Epithelial cell of esophagus (primary cell): Measurements from ENCODE around the gene HUWE1.

ENCODE experiments used
- DNase-seq: peaks from one replicate; pipeline ENCODE4 v3.0.0; 2010; ENCODE audit warnings: low read depth
- H3K4me3 ChIP-seq: 2 replicates; pipeline ENCODE4 v1.5.1; 2011; ENCODE audit warnings: mild to moderate bottlenecking, low read length, control low read depth
- TF ChIP-seq, protein P1 (sequence below): IDR thresholded peaks from 2 replicates; pipeline ENCODE4 v1.5.1; 2011; ENCODE audit warnings: low read depth, mild to moderate bottlenecking, low read length, control low read depth, inconsistent platforms; ENCODE audit not compliant: insufficient read depth; ENCODE audit errors: missing control alignments

The HUWE1 gene

DNA sequence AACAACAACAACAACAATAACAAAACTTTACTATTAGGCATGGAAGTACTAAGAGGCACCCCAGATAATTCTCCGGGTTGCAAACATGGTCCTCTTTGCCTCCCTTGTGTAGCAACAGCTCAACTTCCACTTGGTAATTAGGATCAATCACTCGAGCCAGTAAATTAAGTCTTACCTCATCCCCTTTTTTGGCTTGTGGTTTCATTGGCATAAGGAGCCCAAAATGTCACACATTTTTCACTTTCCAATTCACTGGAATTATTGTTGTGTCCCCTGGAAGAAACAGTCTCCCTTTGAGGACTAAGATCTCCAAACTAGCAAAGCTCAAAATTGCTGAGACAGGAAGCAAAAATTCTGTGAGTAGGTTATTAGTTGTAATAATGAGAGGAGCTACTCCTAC, 203.1 kb downstream of the HUWE1 start:
- DNase-seq: no peak
- TF ChIP-seq, protein P1, sequence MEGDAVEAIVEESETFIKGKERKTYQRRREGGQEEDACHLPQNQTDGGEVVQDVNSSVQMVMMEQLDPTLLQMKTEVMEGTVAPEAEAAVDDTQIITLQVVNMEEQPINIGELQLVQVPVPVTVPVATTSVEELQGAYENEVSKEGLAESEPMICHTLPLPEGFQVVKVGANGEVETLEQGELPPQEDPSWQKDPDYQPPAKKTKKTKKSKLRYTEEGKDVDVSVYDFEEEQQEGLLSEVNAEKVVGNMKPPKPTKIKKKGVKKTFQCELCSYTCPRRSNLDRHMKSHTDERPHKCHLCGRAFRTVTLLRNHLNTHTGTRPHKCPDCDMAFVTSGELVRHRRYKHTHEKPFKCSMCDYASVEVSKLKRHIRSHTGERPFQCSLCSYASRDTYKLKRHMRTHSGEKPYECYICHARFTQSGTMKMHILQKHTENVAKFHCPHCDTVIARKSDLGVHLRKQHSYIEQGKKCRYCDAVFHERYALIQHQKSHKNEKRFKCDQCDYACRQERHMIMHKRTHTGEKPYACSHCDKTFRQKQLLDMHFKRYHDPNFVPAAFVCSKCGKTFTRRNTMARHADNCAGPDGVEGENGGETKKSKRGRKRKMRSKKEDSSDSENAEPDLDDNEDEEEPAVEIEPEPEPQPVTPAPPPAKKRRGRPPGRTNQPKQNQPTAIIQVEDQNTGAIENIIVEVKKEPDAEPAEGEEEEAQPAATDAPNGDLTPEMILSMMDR: no peak
- H3K4me3 ChIP-seq: no peak overlapping the region
